GM12892 (cell line): ENCODE results near the gene UBE2F.

Experiments used
- POLR2A ChIP-seq: IDR thresholded peaks from 2 replicates; pipeline ENCODE4 v1.6.1; 2011; ENCODE audit warnings: low read depth, low read length, control low read depth
- POLR2AphosphoS5 ChIP-seq: IDR thresholded peaks from 2 replicates; pipeline ENCODE4 v1.6.1; 2011; ENCODE audit warnings: low read depth, low read length, control low read depth
- TAF1 ChIP-seq: IDR thresholded peaks from 2 replicates; pipeline ENCODE4 v1.6.1; 2011; ENCODE audit warnings: low read depth, mild to moderate bottlenecking, control low read depth, low read length, borderline replicate concordance

DNA sequence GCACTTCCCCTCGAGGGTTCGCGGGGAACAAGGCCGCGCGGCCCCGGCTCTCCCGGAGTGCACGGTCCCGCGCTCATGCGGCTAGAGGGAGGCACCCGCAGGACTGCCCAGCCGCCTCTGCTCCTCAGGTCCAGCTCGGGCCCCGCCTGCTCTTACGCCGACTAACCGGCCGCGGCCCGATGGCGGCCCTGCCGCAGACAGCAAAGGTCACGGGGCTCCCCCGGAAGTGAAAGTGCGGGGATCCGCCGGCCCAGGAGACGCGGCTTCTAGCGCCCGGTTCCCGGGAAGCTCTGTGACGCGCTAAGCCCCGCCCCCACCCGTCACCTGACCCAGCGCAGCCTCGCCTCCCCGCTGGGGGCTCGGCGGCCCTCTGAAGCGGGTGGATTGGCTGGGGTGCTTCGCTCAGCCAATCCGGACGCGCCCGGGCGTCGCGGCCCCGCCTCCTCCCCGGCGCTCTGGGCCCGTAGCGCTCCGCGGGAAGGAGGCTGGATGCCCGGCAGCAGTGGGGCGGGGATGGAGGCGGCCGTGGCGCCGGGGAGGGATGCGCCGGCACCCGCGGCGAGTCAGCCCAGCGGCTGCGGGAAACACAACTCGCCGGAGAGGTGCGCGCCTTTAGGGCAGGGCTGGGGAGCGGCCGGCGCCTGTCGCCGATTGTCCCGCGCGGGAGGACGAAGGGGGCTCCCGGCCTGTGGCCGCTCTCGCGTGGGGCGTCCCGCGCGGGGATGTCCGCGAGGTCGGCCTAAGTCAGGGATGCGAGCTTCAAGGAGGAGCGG lies 93.9 kb downstream of the UBE2F start, which contains the start of gene SCLY:
- peak; percentile 47 for TF ChIP-seq TAF1
- TF ChIP-seq POLR2AphosphoS5, result 0 out of 2 replicates have a peak, but pooled peaks have one; percentile 33
- peak; percentile 80; the same call in 1 of the 2 replicates for TF ChIP-seq POLR2A
